HuH-7 (cell line): Measurements from ENCODE around the gene NRSN1.
"Not testable (repeated sequence)": the region's sequence is repeated elsewhere in the genome, so short reads cannot be mapped to it uniquely, and the experiment has no call there.

Experiments used
- DNase-seq: peaks from one replicate; pipeline ENCODE4 v3.0.0; 2011; ENCODE audit warnings: low spot score

The NRSN1 gene

GRCh38 chr6:24142733-24143132, 16.7 kb downstream of the NRSN1 start:
- DNase-seq, result not testable (repeated sequence)

GRCh38 chr6:24145690-24146131, 19.7 kb downstream of the NRSN1 start:
- DNase-seq, result no peak

GRCh38 chr6:24146871-24147270, 20.9 kb downstream of the NRSN1 start:
- DNase-seq, result no peak

GRCh38 chr6:24147511-24148153, 21.6 kb downstream of the NRSN1 start:
- no peak for DNase-seq

GRCh38 chr6:24148154-24148570, 22.1 kb downstream of the NRSN1 start:
- no peak for DNase-seq

- no peak for DNase-seq
Measured at GRCh38 chr6:24148684-24149083, 22.7 kb downstream of the NRSN1 start.

GRCh38 chr6:24149296-24149695, 23.3 kb downstream of the NRSN1 start:
- no peak for DNase-seq

GRCh38 chr6:24149836-24150235, 23.8 kb downstream of the NRSN1 start:
- DNase-seq, result no peak

- no peak for DNase-seq
Measured at GRCh38 chr6:24152014-24152413, 26.0 kb downstream of the NRSN1 start.

- DNase-seq, result no peak
Measured at GRCh38 chr6:24154121-24154520, 28.1 kb downstream of the NRSN1 start.

GRCh38 chr6:24157886-24158285, 31.9 kb downstream of the NRSN1 start:
- no peak for DNase-seq

- DNase-seq, result no peak
Measured at GRCh38 chr6:24183584-24183983, 57.6 kb downstream of the NRSN1 start.

- no peak for DNase-seq
Measured at GRCh38 chr6:24186349-24186748, 60.3 kb downstream of the NRSN1 start.

- DNase-seq, result no peak
Measured at GRCh38 chr6:24187965-24188577, 62.1 kb downstream of the NRSN1 start.

GRCh38 chr6:24188578-24189080, 62.6 kb downstream of the NRSN1 start:
- no peak for DNase-seq

GRCh38 chr6:24191346-24191745, 65.3 kb downstream of the NRSN1 start:
- no peak for DNase-seq

GRCh38 chr6:24193364-24193763, 67.3 kb downstream of the NRSN1 start:
- DNase-seq, result no peak

GRCh38 chr6:24194978-24195700, 69.1 kb downstream of the NRSN1 start:
- no peak for DNase-seq

GRCh38 chr6:24195836-24196597, 70.0 kb downstream of the NRSN1 start:
- DNase-seq, result no peak
